DND-41 (cell line): ENCODE results near the gene CABLES2.

Experiments
- ATAC-seq: fragments of 200-7000 bp; cut with Tn5 transposase; 3 replicates; pipeline ENCODE4 v1.9.1; 2021; ENCODE audit warnings: low read depth; ENCODE audit not compliant: insufficient read depth
- DNase-seq: peaks from one replicate; pipeline ENCODE4 v3.0.0-alpha.2; 2020
- H2AFZ ChIP-seq: 2 replicates; pipeline ENCODE4 v1.6.0; 2012; ENCODE audit warnings: low read depth, low read length
- H3K27ac ChIP-seq: 2 replicates; pipeline ENCODE4 v1.5.1; 2012; ENCODE audit warnings: low read length, inconsistent platforms
- H3K27me3 ChIP-seq: fragments of 200-600 bp; sonication (generic); 2 replicates; pipeline ENCODE4 v1.6.0; 2012; ENCODE audit warnings: low read length, mild to moderate bottlenecking, inconsistent platforms; ENCODE audit not compliant: insufficient read depth, poor library complexity
- H3K36me3 ChIP-seq: 2 replicates; pipeline ENCODE4 v1.5.1; 2012; ENCODE audit warnings: low read length, inconsistent platforms; ENCODE audit not compliant: insufficient read depth
- H3K4me1 ChIP-seq: 2 replicates; pipeline ENCODE4 v1.5.1; 2012; ENCODE audit warnings: mild to moderate bottlenecking, low read length; ENCODE audit not compliant: insufficient read depth
- H3K4me2 ChIP-seq: 2 replicates; pipeline ENCODE4 v1.6.0; 2012; ENCODE audit warnings: mild to moderate bottlenecking, moderate library complexity, low read length, inconsistent platforms; ENCODE audit not compliant: insufficient read depth
- H3K4me3 ChIP-seq, 2 experiments: fragments of 200-600 bp in 1 of 2; shearing (Covaris generic) in 1 of 2; 2 replicates each; pipeline ENCODE4 v1.5.1; 2012 to 2016; ENCODE audit warnings: inconsistent platforms in 2 of 2, low read length in 2 of 2, mild to moderate bottlenecking in 2 of 2, low read depth in 1 of 2, moderate library complexity in 1 of 2
- H3K79me2 ChIP-seq: 2 replicates; pipeline ENCODE4 v1.6.0; 2012; ENCODE audit warnings: low read length, inconsistent platforms; ENCODE audit not compliant: insufficient read depth
- H3K9ac ChIP-seq: 2 replicates; pipeline ENCODE4 v1.6.0; 2012; ENCODE audit warnings: low read depth, mild to moderate bottlenecking, inconsistent platforms, low read length, moderate library complexity
- H3K9me3 ChIP-seq: 2 replicates; pipeline ENCODE4 v1.5.1; 2012; ENCODE audit warnings: low read length, moderate library complexity, mild to moderate bottlenecking, inconsistent platforms; ENCODE audit not compliant: insufficient read depth, severe bottlenecking
- H4K20me1 ChIP-seq: 2 replicates; pipeline ENCODE4 v1.6.0; 2012; ENCODE audit warnings: low read length; ENCODE audit not compliant: insufficient read depth
- EZH2 ChIP-seq: IDR thresholded peaks from 3 replicates; pipeline ENCODE4 v1.6.1; 2012; ENCODE audit warnings: borderline replicate concordance, low read depth, mild to moderate bottlenecking, moderate library complexity, low read length, inconsistent platforms; ENCODE audit not compliant: severe bottlenecking
- TF ChIP-seq, protein P1 (sequence below): IDR thresholded peaks from 2 replicates; pipeline ENCODE4 v1.5.1; 2012; ENCODE audit warnings: borderline replicate concordance, low read length, moderate library complexity, mild to moderate bottlenecking; ENCODE audit not compliant: poor library complexity, severe bottlenecking; ENCODE audit errors: extremely low read depth

CABLES2 gene

DNA sequence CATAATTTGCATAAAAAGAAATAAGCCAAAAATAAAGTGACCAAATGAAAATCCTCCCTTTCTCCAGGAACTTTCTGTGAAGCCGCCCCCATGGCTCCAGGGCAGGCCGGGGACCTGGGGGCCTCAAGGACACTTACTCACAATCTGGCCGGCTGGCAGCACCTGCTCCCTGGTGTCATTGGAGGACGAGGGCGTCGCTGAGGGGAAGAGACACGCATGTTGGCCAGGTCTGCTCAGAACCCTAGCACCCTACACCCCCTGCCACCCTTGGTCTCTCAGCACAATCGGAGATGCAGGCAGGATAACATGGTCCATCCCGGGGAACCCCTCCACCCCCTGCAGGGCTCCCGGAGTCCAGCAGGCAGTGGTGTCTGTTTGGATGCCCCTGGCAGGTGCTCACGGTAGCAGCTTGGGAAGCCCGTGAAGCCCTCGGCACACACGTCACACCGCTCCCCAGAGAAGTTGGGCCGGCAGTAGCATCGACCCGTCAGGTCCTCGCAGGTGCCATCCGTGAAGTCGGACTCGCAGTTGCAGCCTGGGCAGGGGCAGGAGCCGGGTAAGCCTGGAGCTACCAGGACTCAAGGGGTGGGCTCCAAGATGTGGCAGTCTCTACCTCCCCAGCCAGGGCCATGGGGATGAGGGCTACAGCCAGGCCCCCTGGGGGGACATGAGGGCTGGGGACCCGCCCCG, 61.3 kb downstream of the CABLES2 start:
- Histone ChIP-seq H3K4me3 (no peak overlapping the region), H3K4me1 (no peaks in the 10 kb centered on the region), H3K9ac (no peak overlapping the region), H3K36me3 (no peaks in the 10 kb centered on the region), H2AFZ (no peak overlapping the region), H3K79me2 (no peaks in the 10 kb centered on the region), H3K9me3 (peaks cover 2% of the 10 kb centered on the region), H3K4me2 (no peak overlapping the region), H3K27me3 (peaks cover 4% of the 10 kb centered on the region), H3K27ac (no peak overlapping the region), H4K20me1 (no peaks in the 10 kb centered on the region)
- DNase-seq (no peak), ATAC-seq (no peak)
- TF ChIP-seq EZH2 = no peak
- TF ChIP-seq, protein P1, sequence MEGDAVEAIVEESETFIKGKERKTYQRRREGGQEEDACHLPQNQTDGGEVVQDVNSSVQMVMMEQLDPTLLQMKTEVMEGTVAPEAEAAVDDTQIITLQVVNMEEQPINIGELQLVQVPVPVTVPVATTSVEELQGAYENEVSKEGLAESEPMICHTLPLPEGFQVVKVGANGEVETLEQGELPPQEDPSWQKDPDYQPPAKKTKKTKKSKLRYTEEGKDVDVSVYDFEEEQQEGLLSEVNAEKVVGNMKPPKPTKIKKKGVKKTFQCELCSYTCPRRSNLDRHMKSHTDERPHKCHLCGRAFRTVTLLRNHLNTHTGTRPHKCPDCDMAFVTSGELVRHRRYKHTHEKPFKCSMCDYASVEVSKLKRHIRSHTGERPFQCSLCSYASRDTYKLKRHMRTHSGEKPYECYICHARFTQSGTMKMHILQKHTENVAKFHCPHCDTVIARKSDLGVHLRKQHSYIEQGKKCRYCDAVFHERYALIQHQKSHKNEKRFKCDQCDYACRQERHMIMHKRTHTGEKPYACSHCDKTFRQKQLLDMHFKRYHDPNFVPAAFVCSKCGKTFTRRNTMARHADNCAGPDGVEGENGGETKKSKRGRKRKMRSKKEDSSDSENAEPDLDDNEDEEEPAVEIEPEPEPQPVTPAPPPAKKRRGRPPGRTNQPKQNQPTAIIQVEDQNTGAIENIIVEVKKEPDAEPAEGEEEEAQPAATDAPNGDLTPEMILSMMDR = no peak

DNA sequence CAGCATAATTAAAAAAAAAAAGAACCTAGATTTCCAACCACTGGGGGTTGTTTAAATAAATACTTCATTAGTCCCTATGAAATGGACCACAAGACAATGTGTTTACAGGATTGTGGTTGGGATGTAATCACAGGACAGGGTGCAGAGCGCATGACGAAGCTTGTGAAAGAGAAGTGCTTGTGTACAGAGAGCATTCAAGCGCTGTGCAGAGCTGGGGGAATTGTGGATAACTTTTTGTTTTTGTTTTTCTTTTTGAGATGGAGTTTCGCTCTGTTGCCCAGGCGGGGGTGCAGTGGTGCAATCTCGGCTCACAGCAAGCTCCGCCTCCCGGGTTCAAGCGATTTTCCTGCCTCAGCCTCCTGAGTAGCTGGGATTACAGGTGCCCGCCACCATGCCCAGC, 62.3 kb downstream of the CABLES2 start:
- ATAC-seq (no peak), DNase-seq (no peak)
- Histone ChIP-seq H3K9ac (no peak overlapping the region), H3K27ac (no peak overlapping the region), H3K4me1 (no peaks in the 10 kb centered on the region), H3K4me3 (no peak overlapping the region), H3K4me2 (no peak overlapping the region), H3K27me3 (peaks cover 7% of the 10 kb centered on the region), H3K79me2 (no peaks in the 10 kb centered on the region), H4K20me1 (0 out of 2 replicates have a peak, but pooled peaks cover 2% of the 10 kb centered on the region), H3K9me3 (peaks cover 2% of the 10 kb centered on the region), H2AFZ (no peak overlapping the region), H3K36me3 (no peaks in the 10 kb centered on the region)
- TF ChIP-seq EZH2 = no peak
- TF ChIP-seq, protein P1 = no peak

DNA sequence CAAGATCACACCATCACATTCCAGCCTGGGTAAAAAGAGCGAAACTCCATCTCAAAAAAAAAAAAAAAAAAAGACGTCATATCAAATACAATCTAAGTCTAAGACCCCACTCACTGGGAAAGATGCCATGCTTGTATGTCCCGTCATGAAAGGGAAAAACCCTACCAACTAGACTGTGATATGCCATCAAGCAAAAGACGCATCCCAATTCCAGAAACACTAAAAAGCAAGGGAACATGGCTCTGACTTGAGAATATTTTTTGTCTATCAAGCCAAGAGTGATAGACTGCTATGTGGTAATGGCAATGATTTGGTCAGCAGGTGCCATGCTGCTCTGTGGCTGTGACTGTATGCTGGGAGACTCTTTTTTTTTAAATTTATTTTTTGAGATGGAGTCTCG, 63.0 kb downstream of the CABLES2 start:
- H3K4me2 ChIP-seq = no peak overlapping the region
- H3K4me1 ChIP-seq = no peaks in the 10 kb centered on the region
- no peaks in the 10 kb centered on the region for H3K36me3 ChIP-seq

More for the DNA sequence above, 63.0 kb downstream of the CABLES2 start:
- Histone ChIP-seq H2AFZ (no peak overlapping the region), H3K79me2 (no peaks in the 10 kb centered on the region), H3K27me3 (peaks cover 8% of the 10 kb centered on the region), H3K9ac (no peak overlapping the region), H3K27ac (no peak overlapping the region), H4K20me1 (0 out of 2 replicates have a peak, but pooled peaks cover 2% of the 10 kb centered on the region), H3K4me3 (no peak overlapping the region), H3K9me3 (peaks cover 2% of the 10 kb centered on the region)
- no peak for DNase-seq
- TF ChIP-seq EZH2 = no peak
- TF ChIP-seq, protein P1 = no peak
- ATAC-seq = no peak
